ENCODE measurements around the gene MOBP.
"Not testable (repeated sequence)": the region's sequence is repeated elsewhere in the genome, so short reads cannot be mapped to it uniquely, and the experiment has no call there.

The MOBP gene

GRCh38 chr3:39456159-39456558 lies 11.3 kb upstream of the MOBP start:
- no peak overlapping the region for H3K27ac ChIP-seq (ENCODE audit: low read length)
- no peak overlapping the region for H3K4me2 ChIP-seq (ENCODE audit: low read length)
- no peaks in the 10 kb centered on the region for H3K9me3 ChIP-seq (ENCODE audit: insufficient read depth, low read length)
- no peak overlapping the region for H2AFZ ChIP-seq (ENCODE audit: low read depth, low read length)
- no peak overlapping the region for H3K9ac ChIP-seq (ENCODE audit: low read length)
- no peak overlapping the region for H3K4me3 ChIP-seq (ENCODE audit: low read length)
- no peaks in the 10 kb centered on the region for H3K36me3 ChIP-seq (replicated peaks; ENCODE audit: low read depth, low read length)
- no peaks in the 10 kb centered on the region for H4K20me1 ChIP-seq (ENCODE audit: insufficient read depth, low read length)
- no peaks in the 10 kb centered on the region for H3K27me3 ChIP-seq (ENCODE audit: low read depth, low read length)
- no peaks in the 10 kb centered on the region for H3K79me2 ChIP-seq (ENCODE audit: low read length)
- no peak for TF ChIP-seq EZH2phosphoT487 (IDR thresholded peaks at IDR 0.05; ENCODE audit: low read depth)
- TF ChIP-seq, protein P1, sequence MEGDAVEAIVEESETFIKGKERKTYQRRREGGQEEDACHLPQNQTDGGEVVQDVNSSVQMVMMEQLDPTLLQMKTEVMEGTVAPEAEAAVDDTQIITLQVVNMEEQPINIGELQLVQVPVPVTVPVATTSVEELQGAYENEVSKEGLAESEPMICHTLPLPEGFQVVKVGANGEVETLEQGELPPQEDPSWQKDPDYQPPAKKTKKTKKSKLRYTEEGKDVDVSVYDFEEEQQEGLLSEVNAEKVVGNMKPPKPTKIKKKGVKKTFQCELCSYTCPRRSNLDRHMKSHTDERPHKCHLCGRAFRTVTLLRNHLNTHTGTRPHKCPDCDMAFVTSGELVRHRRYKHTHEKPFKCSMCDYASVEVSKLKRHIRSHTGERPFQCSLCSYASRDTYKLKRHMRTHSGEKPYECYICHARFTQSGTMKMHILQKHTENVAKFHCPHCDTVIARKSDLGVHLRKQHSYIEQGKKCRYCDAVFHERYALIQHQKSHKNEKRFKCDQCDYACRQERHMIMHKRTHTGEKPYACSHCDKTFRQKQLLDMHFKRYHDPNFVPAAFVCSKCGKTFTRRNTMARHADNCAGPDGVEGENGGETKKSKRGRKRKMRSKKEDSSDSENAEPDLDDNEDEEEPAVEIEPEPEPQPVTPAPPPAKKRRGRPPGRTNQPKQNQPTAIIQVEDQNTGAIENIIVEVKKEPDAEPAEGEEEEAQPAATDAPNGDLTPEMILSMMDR (IDR thresholded peaks at IDR 0.05; ENCODE audit: low read depth, low read length) = no peak
- peaks cover 11% of the 10 kb centered on the region for H3K4me1 ChIP-seq (ENCODE audit: low read length)

GRCh38 chr3:39457361-39457760 lies 10.1 kb upstream of the MOBP start:
- no peaks in the 10 kb centered on the region for H3K36me3 ChIP-seq (replicated peaks; ENCODE audit: low read depth, low read length)
- H4K20me1 ChIP-seq (ENCODE audit: insufficient read depth, low read length) = no peaks in the 10 kb centered on the region
- peaks cover 1% of the 10 kb centered on the region; the same call in 1 of the 2 replicates for H3K27me3 ChIP-seq (ENCODE audit: low read depth, low read length)
- H3K79me2 ChIP-seq (ENCODE audit: low read length) = no peaks in the 10 kb centered on the region
- H3K4me2 ChIP-seq (ENCODE audit: low read length) = no peak overlapping the region
- H3K27ac ChIP-seq (ENCODE audit: low read length) = no peak overlapping the region
- H3K9me3 ChIP-seq (ENCODE audit: insufficient read depth, low read length) = no peaks in the 10 kb centered on the region
- TF ChIP-seq EZH2phosphoT487 (IDR thresholded peaks at IDR 0.05; ENCODE audit: low read depth) = no peak
- TF ChIP-seq, protein P1 (IDR thresholded peaks at IDR 0.05; ENCODE audit: low read depth, low read length) = no peak
- H3K4me3 ChIP-seq (ENCODE audit: low read length) = no peak overlapping the region
- no peak overlapping the region for H3K9ac ChIP-seq (ENCODE audit: low read length)
- no peak overlapping the region for H2AFZ ChIP-seq (ENCODE audit: low read depth, low read length)
- H3K4me1 ChIP-seq (ENCODE audit: low read length) = peaks cover 11% of the 10 kb centered on the region

DNA sequence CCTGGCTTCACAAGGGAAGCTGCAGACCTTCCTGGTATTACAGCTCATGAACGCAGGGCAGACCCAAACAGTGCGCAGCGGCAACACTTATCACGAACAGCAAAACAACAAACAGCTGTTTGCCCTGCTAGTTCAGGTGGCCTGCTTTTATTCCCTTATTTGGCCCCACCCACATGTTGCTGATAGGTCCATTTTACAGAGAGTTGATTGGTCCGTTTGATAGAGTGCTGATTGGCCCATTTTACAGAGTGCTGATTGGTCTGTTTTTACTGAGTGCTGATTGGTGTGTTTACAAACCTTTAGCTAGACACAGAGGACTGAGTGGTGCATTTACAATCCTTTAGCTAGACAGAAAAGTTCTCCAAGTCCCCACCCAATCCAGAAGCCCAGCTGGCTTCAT lies 8.9 kb upstream of the MOBP start:
- H3K4me2 ChIP-seq (ENCODE audit: low read length); H3K79me2 ChIP-seq (ENCODE audit: low read length); H3K4me3 ChIP-seq (ENCODE audit: low read length); H3K36me3 ChIP-seq (replicated peaks; ENCODE audit: low read depth, low read length); H2AFZ ChIP-seq (ENCODE audit: low read depth, low read length); H3K9me3 ChIP-seq (ENCODE audit: insufficient read depth, low read length); H3K9ac ChIP-seq (ENCODE audit: low read length); H4K20me1 ChIP-seq (ENCODE audit: insufficient read depth, low read length); H3K4me1 ChIP-seq (ENCODE audit: low read length); H3K27ac ChIP-seq (ENCODE audit: low read length): not testable (repeated sequence)
- H3K27me3 ChIP-seq (ENCODE audit: low read depth, low read length) = peaks cover 12% of the 10 kb centered on the region

GRCh38 chr3:39460677-39461076 lies 6.8 kb upstream of the MOBP start:
- H3K9ac ChIP-seq (ENCODE audit: low read length) = no peak overlapping the region
- H3K79me2 ChIP-seq (ENCODE audit: low read length) = no peaks in the 10 kb centered on the region
- H4K20me1 ChIP-seq (ENCODE audit: insufficient read depth, low read length) = no peaks in the 10 kb centered on the region
- H3K4me3 ChIP-seq (ENCODE audit: low read length) = no peak overlapping the region
- no peak overlapping the region for H2AFZ ChIP-seq (ENCODE audit: low read depth, low read length)
- peaks cover 14% of the 10 kb centered on the region for H3K27me3 ChIP-seq (ENCODE audit: low read depth, low read length)
- H3K36me3 ChIP-seq (replicated peaks; ENCODE audit: low read depth, low read length) = no peaks in the 10 kb centered on the region
- no peak overlapping the region for H3K27ac ChIP-seq (ENCODE audit: low read length)
- no peaks in the 10 kb centered on the region for H3K9me3 ChIP-seq (ENCODE audit: insufficient read depth, low read length)
- H3K4me1 ChIP-seq (ENCODE audit: low read length) = no peaks in the 10 kb centered on the region
- no peak overlapping the region for H3K4me2 ChIP-seq (ENCODE audit: low read length)
- TF ChIP-seq, protein P1 (IDR thresholded peaks at IDR 0.05; ENCODE audit: low read depth, low read length) = no peak

DNA sequence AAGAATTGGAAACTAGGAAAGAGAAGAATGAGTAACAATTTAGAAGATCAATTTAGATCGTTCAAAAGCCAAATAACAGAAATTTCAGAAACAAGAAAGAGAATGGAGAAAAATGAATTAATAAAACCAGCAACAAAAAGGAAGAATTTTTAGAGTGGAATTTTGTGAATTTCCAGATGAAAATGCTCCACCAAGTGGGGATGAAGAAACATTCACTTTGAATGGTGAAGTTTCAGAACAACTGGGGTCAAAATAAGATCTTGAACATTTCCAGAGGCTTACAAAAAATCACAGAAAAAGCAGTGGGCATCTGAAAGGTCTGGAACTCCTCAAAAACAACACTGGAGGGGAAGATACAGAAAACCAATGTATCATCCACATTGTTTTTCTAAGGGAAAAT lies 4.2 kb upstream of the MOBP start:
- H3K27ac ChIP-seq (ENCODE audit: low read length) = no peak overlapping the region
- no peak for TF ChIP-seq EZH2phosphoT487 (IDR thresholded peaks at IDR 0.05; ENCODE audit: low read depth)
- TF ChIP-seq, protein P1 (IDR thresholded peaks at IDR 0.05; ENCODE audit: low read depth, low read length) = no peak
- no peaks in the 10 kb centered on the region for H3K9me3 ChIP-seq (ENCODE audit: insufficient read depth, low read length)
- H3K79me2 ChIP-seq (ENCODE audit: low read length) = no peaks in the 10 kb centered on the region
- no peaks in the 10 kb centered on the region for H4K20me1 ChIP-seq (ENCODE audit: insufficient read depth, low read length)
- no peak overlapping the region for H3K4me2 ChIP-seq (ENCODE audit: low read length)
- H3K9ac ChIP-seq (ENCODE audit: low read length) = no peak overlapping the region
- no peaks in the 10 kb centered on the region for H3K4me1 ChIP-seq (ENCODE audit: low read length)
- H3K27me3 ChIP-seq (ENCODE audit: low read depth, low read length) = peaks cover 14% of the 10 kb centered on the region
- no peak overlapping the region for H2AFZ ChIP-seq (ENCODE audit: low read depth, low read length)
- H3K4me3 ChIP-seq (ENCODE audit: low read length) = no peak overlapping the region
- H3K36me3 ChIP-seq (replicated peaks; ENCODE audit: low read depth, low read length) = no peaks in the 10 kb centered on the region

Data from OCI-LY3 (cell line).